Neural cell (in vitro differentiated cells): Measurements from ENCODE around the gene ARRB1. TPM values are rescaled to one million over a fixed set of nuclear protein-coding genes. Genes with fewer than 3 reads are reported as not detected.

ENCODE experiments used
- H2AFZ ChIP-seq: fragments of 200-600, 300-800 bp; sonication (generic), shearing (Covaris generic); 2 replicates; pipeline ENCODE4 v1.6.0; 2014; ENCODE audit warnings: low read depth, mild to moderate bottlenecking, antibody characterized with exemption, low read length, moderate library complexity
- H3F3A ChIP-seq: fragments of 200-600 bp; shearing (Covaris generic); 2 replicates; pipeline ENCODE4 v1.6.1; 2016; ENCODE audit warnings: mild to moderate bottlenecking, moderate library complexity, mixed read lengths, antibody characterized with exemption, low read length; ENCODE audit not compliant: insufficient read depth, poor library complexity, severe bottlenecking
- H3K27ac ChIP-seq: fragments of 200-600, 300-800 bp; sonication (generic), shearing (Covaris generic); 2 replicates; pipeline ENCODE4 v1.5.1; 2014; ENCODE audit warnings: mild to moderate bottlenecking, low read length, moderate library complexity
- H3K27me3 ChIP-seq: fragments of 300-800, 200-600 bp; sonication (generic), shearing (Covaris generic); 2 replicates; pipeline ENCODE4 v1.6.0; 2014; ENCODE audit warnings: mild to moderate bottlenecking, low read depth, low read length, moderate library complexity; ENCODE audit not compliant: insufficient read depth
- H3K36me3 ChIP-seq: fragments of 300-800, 200-600 bp; sonication (generic), shearing (Covaris generic); 2 replicates; pipeline ENCODE4 v1.5.1; 2014; ENCODE audit warnings: mild to moderate bottlenecking, antibody characterized with exemption, low read length, moderate library complexity; ENCODE audit not compliant: insufficient read depth
- H3K4me2 ChIP-seq: fragments of 300-800, 200-600 bp; sonication (generic), shearing (Covaris generic); 2 replicates; pipeline ENCODE4 v1.6.0; 2014; ENCODE audit warnings: mild to moderate bottlenecking, low read length
- H3K4me3 ChIP-seq: fragments of 300-800, 200-600 bp; sonication (generic), shearing (Covaris generic); 2 replicates; pipeline ENCODE4 v1.5.1; 2014; ENCODE audit warnings: mild to moderate bottlenecking, low read length, moderate library complexity
- H3K79me2 ChIP-seq: fragments of 200-600 bp; shearing (Covaris generic); replicated peaks from 2 replicates; pipeline ENCODE4 v1.6.0; 2014; ENCODE audit warnings: mild to moderate bottlenecking, low read length, moderate library complexity; ENCODE audit not compliant: insufficient read depth
- H3K9ac ChIP-seq: fragments of 300-800, 200-600 bp; sonication (generic), shearing (Covaris generic); 2 replicates; pipeline ENCODE4 v1.6.1; 2016; ENCODE audit warnings: mild to moderate bottlenecking, low read length, mixed read lengths
- H3K9me2 ChIP-seq: fragments of 200-600 bp; shearing (Covaris generic); 2 replicates; pipeline ENCODE4 v1.6.1; 2016; ENCODE audit warnings: mild to moderate bottlenecking, low read length, mixed read lengths; ENCODE audit not compliant: insufficient read depth
- H3K9me3 ChIP-seq: fragments of 200-600, 300-800 bp; sonication (generic), shearing (Covaris generic); 2 replicates; pipeline ENCODE4 v1.6.1; 2016; ENCODE audit warnings: mild to moderate bottlenecking, mixed run types, low read length, moderate library complexity, mixed read lengths
- H4K20me1 ChIP-seq: fragments of 200-600 bp; shearing (Covaris generic); 2 replicates; pipeline ENCODE4 v1.6.1; 2016; ENCODE audit warnings: mild to moderate bottlenecking, mixed run types; ENCODE audit not compliant: insufficient read depth
- EP300 ChIP-seq: fragments of 450-650 bp; conservative IDR thresholded peaks from 2 replicates; pipeline ENCODE4 v1.6.1; 2014; ENCODE audit warnings: antibody characterized with exemption, mild to moderate bottlenecking, moderate library complexity; ENCODE audit not compliant: poor library complexity, severe bottlenecking
- EZH2 ChIP-seq: fragments of 200-600, 300-800 bp; shearing (Covaris generic), sonication (generic); IDR thresholded peaks from 2 replicates; pipeline ENCODE4 v1.6.1; 2014; ENCODE audit warnings: antibody characterized with exemption, low read length, borderline replicate concordance, mild to moderate bottlenecking; ENCODE audit not compliant: insufficient read depth, poor library complexity, severe bottlenecking
- MXI1 ChIP-seq: fragments of 450-650 bp; conservative IDR thresholded peaks from 2 replicates; pipeline ENCODE4 v1.6.1; 2014; ENCODE audit warnings: antibody characterized with exemption, mild to moderate bottlenecking; ENCODE audit not compliant: poor library complexity, severe bottlenecking
- POLR2AphosphoS5 ChIP-seq: IDR thresholded peaks from 2 replicates; pipeline ENCODE4 v1.6.1; 2012
- RAD21 ChIP-seq: fragments of 450-650 bp; conservative IDR thresholded peaks from 2 replicates; pipeline ENCODE4 v1.6.1; 2014; ENCODE audit warnings: antibody characterized with exemption, mild to moderate bottlenecking, moderate library complexity
- SMC3 ChIP-seq: fragments of 450-650 bp; conservative IDR thresholded peaks from 2 replicates; pipeline ENCODE4 v1.6.1; 2014; ENCODE audit warnings: antibody characterized with exemption, mild to moderate bottlenecking, moderate library complexity; ENCODE audit not compliant: poor library complexity
- TAF1 ChIP-seq: IDR thresholded peaks from 2 replicates; pipeline ENCODE4 v1.6.1; 2012; ENCODE audit warnings: low read depth
- polyA plus RNA-seq: library from polyadenylated mRNA; depleted of rRNA; stranded (reverse); fragments of >200 nt; gene quantifications from 2 replicates; pipeline ENCODE4 v1.2.3, GENCODE V29; 2014
- TF ChIP-seq, protein P1 (sequence below): fragments of 450-650 bp; IDR thresholded peaks from 2 replicates; pipeline ENCODE4 v1.5.1; 2014; ENCODE audit warnings: antibody characterized with exemption, mild to moderate bottlenecking, moderate library complexity; ENCODE audit not compliant: poor library complexity, severe bottlenecking
- TF ChIP-seq, protein P2 (sequence below): IDR thresholded peaks from 2 replicates; pipeline ENCODE4 v1.6.1; 2012; ENCODE audit warnings: borderline replicate concordance

The ARRB1 gene
- polyA plus RNA-seq, 1 donor from 2014 or later = 5.7 TPM

DNA sequence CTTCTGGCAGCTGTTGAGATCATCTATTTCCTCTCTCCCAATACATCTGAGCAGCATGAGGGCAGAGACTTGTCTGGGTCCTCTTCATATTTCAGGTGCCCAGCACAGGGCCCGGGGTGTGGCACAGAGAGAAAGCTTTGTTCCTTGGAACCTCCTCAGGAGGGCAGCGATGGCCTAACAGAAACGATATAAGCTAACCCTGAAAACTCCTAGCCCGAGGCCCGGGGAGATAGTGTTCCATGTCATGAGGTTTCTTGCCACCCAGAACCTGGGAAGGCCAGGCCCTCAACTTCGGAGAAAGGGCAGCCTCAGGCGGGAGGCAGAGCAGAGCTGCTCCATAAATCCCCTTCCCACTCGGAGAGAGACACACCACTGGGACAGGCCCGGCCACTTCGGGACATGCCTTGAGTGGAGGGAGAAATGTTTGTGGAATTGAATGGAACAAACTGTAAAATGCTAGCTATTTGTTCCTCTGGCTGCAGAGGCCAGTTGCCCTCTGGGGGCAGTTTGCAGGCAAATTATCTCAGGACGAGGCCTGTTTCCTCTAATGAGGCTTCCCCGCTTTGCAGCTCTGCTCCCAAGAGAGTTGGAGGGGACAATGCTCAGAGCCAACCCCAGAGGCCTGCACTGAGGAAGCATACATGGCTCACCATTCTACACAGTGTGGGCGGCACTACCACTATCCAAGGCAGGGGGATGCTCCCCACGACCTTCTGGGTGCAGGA lies 11.6 kb downstream of the ARRB1 start:
- Histone ChIP-seq H3K9me3 (no peaks in the 10 kb centered on the region), H4K20me1 (no peaks in the 10 kb centered on the region), H3K4me2 (no peak overlapping the region), H3K27ac (no peak overlapping the region), H3K79me2 (no peaks in the 10 kb centered on the region), H3K9me2 (no peaks in the 10 kb centered on the region), H3K27me3 (no peaks in the 10 kb centered on the region), H3K9ac (no peak overlapping the region), H3F3A (no peaks in the 10 kb centered on the region), H2AFZ (no peak overlapping the region), H3K36me3 (no peaks in the 10 kb centered on the region), H3K4me3 (no peak overlapping the region)
- no peak for TF ChIP-seq MXI1
- TF ChIP-seq, protein P1, sequence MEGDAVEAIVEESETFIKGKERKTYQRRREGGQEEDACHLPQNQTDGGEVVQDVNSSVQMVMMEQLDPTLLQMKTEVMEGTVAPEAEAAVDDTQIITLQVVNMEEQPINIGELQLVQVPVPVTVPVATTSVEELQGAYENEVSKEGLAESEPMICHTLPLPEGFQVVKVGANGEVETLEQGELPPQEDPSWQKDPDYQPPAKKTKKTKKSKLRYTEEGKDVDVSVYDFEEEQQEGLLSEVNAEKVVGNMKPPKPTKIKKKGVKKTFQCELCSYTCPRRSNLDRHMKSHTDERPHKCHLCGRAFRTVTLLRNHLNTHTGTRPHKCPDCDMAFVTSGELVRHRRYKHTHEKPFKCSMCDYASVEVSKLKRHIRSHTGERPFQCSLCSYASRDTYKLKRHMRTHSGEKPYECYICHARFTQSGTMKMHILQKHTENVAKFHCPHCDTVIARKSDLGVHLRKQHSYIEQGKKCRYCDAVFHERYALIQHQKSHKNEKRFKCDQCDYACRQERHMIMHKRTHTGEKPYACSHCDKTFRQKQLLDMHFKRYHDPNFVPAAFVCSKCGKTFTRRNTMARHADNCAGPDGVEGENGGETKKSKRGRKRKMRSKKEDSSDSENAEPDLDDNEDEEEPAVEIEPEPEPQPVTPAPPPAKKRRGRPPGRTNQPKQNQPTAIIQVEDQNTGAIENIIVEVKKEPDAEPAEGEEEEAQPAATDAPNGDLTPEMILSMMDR = no peak
- no peak for TF ChIP-seq TAF1
- no peak for TF ChIP-seq SMC3
- no peak for TF ChIP-seq EZH2
- TF ChIP-seq EP300 = no peak
- TF ChIP-seq RAD21 = no peak
- TF ChIP-seq, protein P2, sequence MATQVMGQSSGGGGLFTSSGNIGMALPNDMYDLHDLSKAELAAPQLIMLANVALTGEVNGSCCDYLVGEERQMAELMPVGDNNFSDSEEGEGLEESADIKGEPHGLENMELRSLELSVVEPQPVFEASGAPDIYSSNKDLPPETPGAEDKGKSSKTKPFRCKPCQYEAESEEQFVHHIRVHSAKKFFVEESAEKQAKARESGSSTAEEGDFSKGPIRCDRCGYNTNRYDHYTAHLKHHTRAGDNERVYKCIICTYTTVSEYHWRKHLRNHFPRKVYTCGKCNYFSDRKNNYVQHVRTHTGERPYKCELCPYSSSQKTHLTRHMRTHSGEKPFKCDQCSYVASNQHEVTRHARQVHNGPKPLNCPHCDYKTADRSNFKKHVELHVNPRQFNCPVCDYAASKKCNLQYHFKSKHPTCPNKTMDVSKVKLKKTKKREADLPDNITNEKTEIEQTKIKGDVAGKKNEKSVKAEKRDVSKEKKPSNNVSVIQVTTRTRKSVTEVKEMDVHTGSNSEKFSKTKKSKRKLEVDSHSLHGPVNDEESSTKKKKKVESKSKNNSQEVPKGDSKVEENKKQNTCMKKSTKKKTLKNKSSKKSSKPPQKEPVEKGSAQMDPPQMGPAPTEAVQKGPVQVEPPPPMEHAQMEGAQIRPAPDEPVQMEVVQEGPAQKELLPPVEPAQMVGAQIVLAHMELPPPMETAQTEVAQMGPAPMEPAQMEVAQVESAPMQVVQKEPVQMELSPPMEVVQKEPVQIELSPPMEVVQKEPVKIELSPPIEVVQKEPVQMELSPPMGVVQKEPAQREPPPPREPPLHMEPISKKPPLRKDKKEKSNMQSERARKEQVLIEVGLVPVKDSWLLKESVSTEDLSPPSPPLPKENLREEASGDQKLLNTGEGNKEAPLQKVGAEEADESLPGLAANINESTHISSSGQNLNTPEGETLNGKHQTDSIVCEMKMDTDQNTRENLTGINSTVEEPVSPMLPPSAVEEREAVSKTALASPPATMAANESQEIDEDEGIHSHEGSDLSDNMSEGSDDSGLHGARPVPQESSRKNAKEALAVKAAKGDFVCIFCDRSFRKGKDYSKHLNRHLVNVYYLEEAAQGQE = no peak
- TF ChIP-seq POLR2AphosphoS5 = no peak

DNA sequence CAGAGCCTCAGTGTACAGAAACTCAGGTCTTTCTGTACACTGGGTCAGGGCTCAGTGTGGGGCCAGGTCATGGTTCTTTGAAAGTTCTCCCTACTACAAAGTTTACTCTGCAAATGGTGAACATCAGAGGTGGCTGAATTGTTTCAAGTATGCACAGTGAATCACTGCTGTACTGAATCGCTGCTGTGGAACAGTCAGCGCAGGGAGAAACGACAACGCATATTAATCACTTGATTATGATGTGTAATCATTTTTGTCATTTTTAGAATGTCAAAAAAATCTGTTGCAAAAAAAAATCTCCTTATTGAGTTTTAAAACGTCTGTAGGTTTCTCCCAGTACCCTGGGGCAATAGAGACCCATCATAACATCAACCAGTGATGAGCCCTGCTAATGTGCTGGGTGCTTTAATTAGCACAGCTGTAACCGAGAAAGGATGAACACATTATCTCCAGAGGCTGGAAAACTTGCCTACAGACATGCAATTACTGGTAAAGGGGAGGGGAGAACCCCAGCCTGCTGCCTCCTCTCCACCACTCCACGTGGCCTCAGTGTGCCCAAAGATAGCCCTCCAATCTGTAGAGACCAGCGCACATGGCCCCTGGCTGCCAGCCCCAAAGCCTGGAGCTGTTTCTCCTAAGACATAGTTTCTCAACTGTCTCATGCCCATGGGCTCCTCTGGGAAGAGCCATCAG lies 12.8 kb downstream of the ARRB1 start:
- Histone ChIP-seq H4K20me1 (no peaks in the 10 kb centered on the region), H3K9ac (no peak overlapping the region), H3K9me3 (no peaks in the 10 kb centered on the region), H3K79me2 (no peaks in the 10 kb centered on the region), H3K27ac (no peak overlapping the region), H3K4me3 (no peak overlapping the region), H3F3A (no peaks in the 10 kb centered on the region), H3K36me3 (no peaks in the 10 kb centered on the region), H2AFZ (no peak overlapping the region), H3K4me2 (no peak overlapping the region), H3K27me3 (no peaks in the 10 kb centered on the region), H3K9me2 (no peaks in the 10 kb centered on the region)
- TF ChIP-seq POLR2AphosphoS5 (no peak), RAD21 (no peak), EZH2 (no peak), SMC3 (no peak), TAF1 (no peak), MXI1 (no peak), EP300 (no peak)
- TF ChIP-seq, protein P2 = no peak
- TF ChIP-seq, protein P1 = no peak
